ENCODE results near the gene PLPPR1.

Gene PLPPR1

GRCh38 chr9:101359679-101360078 is 331.2 kb downstream of the PLPPR1 start:
- TF ChIP-seq CTCF (conservative IDR thresholded peaks at IDR 0.05; ENCODE audit: low read depth) = no peak
- DNase-seq (ENCODE audit: low spot score) = no peak
- ChIA-PET POLR2A (ENCODE audit: low non-redundant PET) (no interaction called here), CTCF (no interaction called here)
- no peak overlapping the region for H3K27ac ChIP-seq

- ChIA-PET POLR2A (ENCODE audit: low non-redundant PET) (no interaction called here), CTCF (no interaction called here)
- no peak for TF ChIP-seq CTCF (conservative IDR thresholded peaks at IDR 0.05; ENCODE audit: low read depth)
- no peak overlapping the region for H3K27ac ChIP-seq
- DNase-seq (ENCODE audit: low spot score) = no peak
Observed at GRCh38 chr9:101360647-101361046, 332.1 kb downstream of the PLPPR1 start.

GRCh38 chr9:101362450-101362849 is 333.9 kb downstream of the PLPPR1 start:
- no peak overlapping the region for H3K27ac ChIP-seq
- POLR2A ChIA-PET (ENCODE audit: low non-redundant PET) = no interaction called here
- no peak for DNase-seq (ENCODE audit: low spot score)
- no peak for TF ChIP-seq CTCF (conservative IDR thresholded peaks at IDR 0.05; ENCODE audit: low read depth)
- CTCF ChIA-PET = no interaction called here

GRCh38 chr9:101365181-101365580 is 336.7 kb downstream of the PLPPR1 start:
- DNase-seq (ENCODE audit: low spot score) = no peak
- ChIA-PET POLR2A (ENCODE audit: low non-redundant PET) (no interaction called here), CTCF (no interaction called here)
- no peak for TF ChIP-seq CTCF (conservative IDR thresholded peaks at IDR 0.05; ENCODE audit: low read depth)
- H3K27ac ChIP-seq = no peak overlapping the region

GRCh38 chr9:101366038-101366756 is 337.7 kb downstream of the PLPPR1 start:
- POLR2A ChIA-PET (ENCODE audit: low non-redundant PET) = no interaction called here
- H3K27ac ChIP-seq = no peak overlapping the region
- TF ChIP-seq CTCF (conservative IDR thresholded peaks at IDR 0.05; ENCODE audit: low read depth) = no peak
- DNase-seq (ENCODE audit: low spot score) = no peak
- CTCF ChIA-PET = no interaction called here

GRCh38 chr9:101367323-101367722 is 338.8 kb downstream of the PLPPR1 start:
- POLR2A ChIA-PET (ENCODE audit: low non-redundant PET) = no interaction called here
- CTCF ChIA-PET = interaction anchor here (0.6 kb wide), 1 partner anchor 121 kb away, joined by 7 read pairs; no protein-coding TSS in a partner anchor
- TF ChIP-seq CTCF (conservative IDR thresholded peaks at IDR 0.05; ENCODE audit: low read depth) = no peak
- DNase-seq (ENCODE audit: low spot score) = no peak
- no peak overlapping the region for H3K27ac ChIP-seq
